Cardiac muscle cell (in vitro differentiated cells and primary cell): ENCODE data around the gene AP1AR. TPM values are rescaled to one million over a fixed set of nuclear protein-coding genes. Genes with fewer than 3 reads are reported as not detected.
A peak's percentile ranks its signal among the peaks of the same experiment; 100 is the strongest.

Source experiments
- DNase-seq, 2 donors: peaks; one replicate each; pipeline versions ENCODE4 v3.0.0 to v3.0.0-alpha.2; 2010 to 2017; ENCODE audit warnings: low read depth in 1 of 2, low spot score in 1 of 2
- H3K27ac ChIP-seq: fragments of 200-600 bp; sonication (generic); 2 replicates; pipeline ENCODE4 v1.5.1; 2016
- H3K27me3 ChIP-seq: fragments of 200-600 bp; sonication (generic); 2 replicates; pipeline ENCODE4 v1.6.0; 2016; ENCODE audit warnings: control low read depth
- H3K36me3 ChIP-seq: fragments of 200-600 bp; sonication (generic); 2 replicates; pipeline ENCODE4 v1.5.1; 2016; ENCODE audit warnings: control low read depth
- H3K4me1 ChIP-seq: fragments of 200-600 bp; sonication (generic); 2 replicates; pipeline ENCODE4 v1.8.1; 2017; ENCODE audit warnings: low read depth, mild to moderate bottlenecking, mixed run types
- H3K4me3 ChIP-seq: fragments of 200-600 bp; sonication (generic); 2 replicates; pipeline ENCODE4 v1.5.1; 2016; ENCODE audit warnings: mild to moderate bottlenecking
- H3K9me3 ChIP-seq: fragments of 200-600 bp; sonication (generic); 2 replicates; pipeline ENCODE4 v1.5.1; 2017; ENCODE audit warnings: low read depth, mild to moderate bottlenecking, control low read depth
- polyA plus RNA-seq: library from polyadenylated mRNA; unstranded; fragments of >200 nt; fragmentation: Nextera tagmentation; extraction: Ambion mirVana; gene quantifications from 2 replicates; pipeline ENCODE4 v1.2.1, GENCODE V29; 2016
- total RNA-seq: library from RNA; depleted of rRNA; stranded (reverse); fragments of >200 nt; gene quantifications from 2 replicates; pipeline ENCODE4 v1.2.3, GENCODE V29; 2016
- TF ChIP-seq, protein P1 (sequence below): IDR thresholded peaks from 2 replicates; pipeline ENCODE4 v1.5.1; 2012; ENCODE audit warnings: low read depth, mild to moderate bottlenecking, low read length

AP1AR gene, protein sequence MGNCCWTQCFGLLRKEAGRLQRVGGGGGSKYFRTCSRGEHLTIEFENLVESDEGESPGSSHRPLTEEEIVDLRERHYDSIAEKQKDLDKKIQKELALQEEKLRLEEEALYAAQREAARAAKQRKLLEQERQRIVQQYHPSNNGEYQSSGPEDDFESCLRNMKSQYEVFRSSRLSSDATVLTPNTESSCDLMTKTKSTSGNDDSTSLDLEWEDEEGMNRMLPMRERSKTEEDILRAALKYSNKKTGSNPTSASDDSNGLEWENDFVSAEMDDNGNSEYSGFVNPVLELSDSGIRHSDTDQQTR
- total RNA-seq (24.4 and 28.0 TPM in 2 replicates), polyA plus RNA-seq (21.3 and 21.7 TPM in 2 replicates)

DNA sequence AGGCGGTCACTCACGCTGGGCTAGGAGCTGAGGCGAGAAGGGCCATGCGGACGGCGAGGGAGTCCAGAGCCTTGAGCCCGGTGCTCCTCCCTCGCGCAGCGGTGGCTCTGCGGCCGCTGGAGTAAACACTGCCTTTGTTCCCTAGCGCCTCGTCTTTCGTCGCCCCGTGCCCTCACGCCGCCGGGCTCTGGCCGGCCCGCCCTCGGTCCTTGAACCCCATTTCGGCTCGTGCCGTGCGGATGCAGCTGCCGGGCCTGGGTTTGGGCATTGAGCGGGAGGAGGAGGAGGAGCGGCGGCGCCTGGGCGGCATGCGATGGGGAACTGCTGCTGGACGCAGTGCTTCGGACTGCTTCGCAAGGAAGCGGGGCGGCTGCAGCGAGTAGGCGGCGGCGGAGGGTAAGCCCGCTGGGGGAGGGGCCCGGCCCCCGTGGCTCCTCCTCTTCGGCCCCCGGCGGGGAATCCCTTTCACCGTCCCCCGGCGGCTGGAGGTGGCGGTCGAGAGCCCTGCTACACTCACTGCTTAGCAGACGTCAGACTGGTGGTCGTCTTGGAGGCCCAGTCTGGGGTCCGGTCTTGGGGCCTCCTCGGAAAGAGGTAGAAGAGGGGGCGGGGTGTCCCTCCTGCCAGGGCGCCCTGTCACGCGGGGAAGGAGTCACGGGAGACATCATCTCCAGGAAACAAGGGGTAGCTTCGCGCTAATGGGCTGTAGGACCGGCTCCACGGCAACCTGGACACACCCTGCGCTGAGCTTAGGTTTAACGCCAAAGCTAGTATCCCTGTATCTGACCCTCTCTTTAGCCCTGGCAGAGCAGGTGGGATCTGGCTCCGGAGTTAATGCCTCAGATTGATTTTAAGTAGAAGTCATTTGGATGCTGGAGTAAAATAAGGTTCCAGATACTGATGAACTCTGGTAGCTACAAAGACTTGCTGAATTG lies at the start of gene AP1AR:
Gene AP1AR, plus strand, starts transcription at position 9 of the 935 bp plus-strand sequence. Its CDS starts 305 bp downstream, at position 314.
- Histone ChIP-seq H3K27me3 (no peaks in the 10 kb centered on the region), H3K4me1 (peaks cover 3% of the 10 kb centered on the region), H3K4me3 (peak within 1 kb of the TSS; percentile 73), H3K27ac (peak within 1 kb of the TSS; percentile 97), H3K9me3 (no peaks in the 10 kb centered on the region), H3K36me3 (no peaks in the 10 kb centered on the region)
- peak; percentile 81 to 92 for DNase-seq
- TF ChIP-seq, protein P1, sequence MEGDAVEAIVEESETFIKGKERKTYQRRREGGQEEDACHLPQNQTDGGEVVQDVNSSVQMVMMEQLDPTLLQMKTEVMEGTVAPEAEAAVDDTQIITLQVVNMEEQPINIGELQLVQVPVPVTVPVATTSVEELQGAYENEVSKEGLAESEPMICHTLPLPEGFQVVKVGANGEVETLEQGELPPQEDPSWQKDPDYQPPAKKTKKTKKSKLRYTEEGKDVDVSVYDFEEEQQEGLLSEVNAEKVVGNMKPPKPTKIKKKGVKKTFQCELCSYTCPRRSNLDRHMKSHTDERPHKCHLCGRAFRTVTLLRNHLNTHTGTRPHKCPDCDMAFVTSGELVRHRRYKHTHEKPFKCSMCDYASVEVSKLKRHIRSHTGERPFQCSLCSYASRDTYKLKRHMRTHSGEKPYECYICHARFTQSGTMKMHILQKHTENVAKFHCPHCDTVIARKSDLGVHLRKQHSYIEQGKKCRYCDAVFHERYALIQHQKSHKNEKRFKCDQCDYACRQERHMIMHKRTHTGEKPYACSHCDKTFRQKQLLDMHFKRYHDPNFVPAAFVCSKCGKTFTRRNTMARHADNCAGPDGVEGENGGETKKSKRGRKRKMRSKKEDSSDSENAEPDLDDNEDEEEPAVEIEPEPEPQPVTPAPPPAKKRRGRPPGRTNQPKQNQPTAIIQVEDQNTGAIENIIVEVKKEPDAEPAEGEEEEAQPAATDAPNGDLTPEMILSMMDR: peak; percentile 48

DNA sequence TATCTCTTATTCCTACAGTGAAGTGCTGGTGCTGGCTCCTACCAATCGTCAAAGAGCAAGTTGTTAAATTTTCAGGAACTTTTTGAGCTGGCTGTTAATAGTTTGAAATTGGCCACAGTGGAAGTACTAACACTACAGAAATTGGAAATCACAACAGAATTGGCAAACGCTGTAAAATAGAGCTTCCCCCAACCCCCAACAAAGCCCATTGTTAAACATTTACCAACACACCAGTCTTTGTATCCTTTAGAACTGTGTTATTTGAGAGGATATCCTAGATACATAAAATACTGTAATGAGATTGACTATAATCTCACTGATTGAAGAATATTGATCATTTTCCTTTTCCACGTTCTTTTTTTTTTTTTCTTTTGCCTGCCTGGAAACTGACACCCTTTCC lies 49.0 kb upstream of the AP1AR start:
- no peaks in the 10 kb centered on the region for H3K4me1 ChIP-seq
- H3K9me3 ChIP-seq: no peaks in the 10 kb centered on the region
- no peak overlapping the region for H3K4me3 ChIP-seq
- TF ChIP-seq, protein P1: no peak
- H3K27me3 ChIP-seq: no peaks in the 10 kb centered on the region
- no peak for DNase-seq
- H3K36me3 ChIP-seq: no peaks in the 10 kb centered on the region
- no peak overlapping the region for H3K27ac ChIP-seq

DNA sequence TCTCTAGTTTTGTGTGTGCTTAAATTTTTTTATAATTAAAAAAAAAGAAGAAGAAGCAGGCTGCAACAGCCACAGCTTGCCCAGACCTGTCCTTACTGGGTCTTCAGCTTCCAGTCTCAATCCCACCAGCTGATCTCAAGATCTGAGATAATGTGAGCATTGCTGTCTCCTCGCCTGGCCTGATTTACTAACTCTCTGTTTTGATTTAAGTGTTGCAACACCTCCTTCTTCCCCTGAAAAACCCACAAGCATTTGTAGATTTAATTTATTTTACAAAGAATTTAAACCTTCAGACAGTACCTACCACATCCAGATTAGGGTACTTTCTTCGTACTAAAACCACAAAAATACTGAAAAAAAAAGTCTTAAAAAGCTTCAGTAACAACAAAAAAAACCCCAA lies 48.3 kb upstream of the AP1AR start:
- Histone ChIP-seq H3K27ac (no peak overlapping the region), H3K9me3 (no peaks in the 10 kb centered on the region), H3K27me3 (no peaks in the 10 kb centered on the region), H3K4me3 (no peak overlapping the region), H3K4me1 (no peaks in the 10 kb centered on the region), H3K36me3 (no peaks in the 10 kb centered on the region)
- TF ChIP-seq, protein P1: no peak
- DNase-seq: peak in 1 of 2 donors; percentile 71

DNA sequence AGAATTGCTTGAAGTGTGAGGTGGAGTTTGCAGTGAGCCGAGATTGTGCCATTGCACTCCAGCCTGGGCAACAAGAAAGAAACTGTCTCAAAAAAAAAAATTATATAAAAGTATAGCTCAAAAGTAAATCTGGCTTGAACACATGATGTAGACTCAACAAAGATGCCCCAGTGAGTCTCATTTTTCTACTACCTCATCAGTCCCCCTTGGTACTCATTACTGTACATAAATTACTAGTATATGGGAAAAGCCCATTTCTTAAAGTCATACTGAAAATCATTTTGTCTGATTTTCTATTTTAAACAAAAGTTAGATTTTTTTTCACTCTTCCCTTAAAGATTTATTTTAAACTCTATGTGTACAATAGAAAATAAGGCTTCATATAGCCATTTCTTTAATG lies 47.1 kb upstream of the AP1AR start:
- Histone ChIP-seq H3K27me3 (no peaks in the 10 kb centered on the region), H3K9me3 (no peaks in the 10 kb centered on the region), H3K36me3 (no peaks in the 10 kb centered on the region), H3K4me3 (no peak overlapping the region), H3K27ac (no peak overlapping the region), H3K4me1 (no peaks in the 10 kb centered on the region)
- TF ChIP-seq, protein P1: no peak
- DNase-seq: no peak

DNA sequence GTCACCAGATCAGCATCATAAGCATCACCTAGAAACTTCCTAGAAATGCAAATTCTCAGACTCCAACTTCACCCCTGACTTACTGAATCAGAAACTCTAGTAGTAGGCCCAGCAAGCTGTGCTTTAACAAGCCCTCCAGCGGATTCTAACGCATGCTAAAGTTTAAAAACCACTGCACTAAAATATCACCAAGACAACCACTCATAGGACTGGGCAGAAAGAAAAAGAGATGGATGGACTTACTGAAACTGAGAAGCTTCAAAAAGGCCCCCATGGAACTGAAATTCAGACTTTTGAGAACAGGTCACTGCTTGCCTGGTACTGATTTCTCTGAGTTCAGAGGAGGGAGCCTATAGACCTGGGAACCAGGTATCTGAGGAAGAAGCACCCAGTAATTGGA lies 46.3 kb upstream of the AP1AR start:
- Histone ChIP-seq H3K36me3 (no peaks in the 10 kb centered on the region), H3K9me3 (no peaks in the 10 kb centered on the region), H3K27ac (no peak overlapping the region), H3K4me3 (no peak overlapping the region), H3K27me3 (no peaks in the 10 kb centered on the region), H3K4me1 (no peaks in the 10 kb centered on the region)
- TF ChIP-seq, protein P1: no peak
- DNase-seq: no peak
